ENCODE measurements around the gene CLIP3. TPM values are rescaled to one million over a fixed set of nuclear protein-coding genes. Genes with fewer than 3 reads are reported as not detected.
"Not testable (repeated sequence)": the region's sequence is repeated elsewhere in the genome, so short reads cannot be mapped to it uniquely, and the experiment has no call there.

Gene CLIP3
- total and polyA plus RNA-seq, 9 of the 15 experiments (the other 6 are each of a cell fraction or from before 2014, with no cell fraction given): 0.01 to 0.50 (median 0.15) TPM; not detected in 1

DNA sequence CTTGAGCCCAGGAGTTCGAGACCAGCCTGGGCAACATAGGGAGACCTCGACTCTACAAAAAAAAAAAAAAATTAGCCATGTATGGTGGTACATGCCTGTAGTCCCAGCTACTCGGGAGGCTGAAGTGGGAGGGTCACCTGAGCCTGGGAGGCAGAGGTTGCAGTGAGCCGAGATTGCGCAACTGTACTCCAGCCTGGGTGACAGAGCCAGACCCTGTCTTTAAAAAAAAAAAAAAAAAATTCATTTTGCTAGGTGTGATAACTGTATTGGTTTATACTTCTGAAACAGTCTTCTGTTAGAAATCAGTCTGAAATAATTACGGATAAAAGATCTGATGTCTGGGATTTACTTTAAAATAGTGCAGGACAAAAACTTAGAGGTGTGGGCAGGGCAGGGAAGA is 8.4 kb upstream of the CLIP3 start:
- H3K27ac ChIP-seq (ENCODE audit: extremely low read depth, low read depth, low read length); intact Hi-C loops (cut with micrococcal nuclease); DNase-seq (ENCODE audit: extremely low read depth in 1 of 4, low spot score in 3 of 4); H4K20me1 ChIP-seq (replicated peaks; ENCODE audit: control insufficient read depth, insufficient read depth, low read length); ATAC-seq; H3K9me1 ChIP-seq (ENCODE audit: control insufficient read depth, insufficient read depth, low read length); H3K36me3 ChIP-seq (ENCODE audit: control insufficient read depth, insufficient read depth, low read length); in situ Hi-C loops (cut with MboI); H3K27me3 ChIP-seq (ENCODE audit: control insufficient read depth in 2 of 2, insufficient read depth in 2 of 2, low read length in 2 of 2); H3K79me2 ChIP-seq (ENCODE audit: control insufficient read depth, insufficient read depth, low read length); FAIRE-seq; H3K4me2 ChIP-seq (ENCODE audit: insufficient read depth, low read length); BruUV-seq (replicated peaks); H3K4me3 ChIP-seq; H3K9me3 ChIP-seq (replicated peaks; ENCODE audit: control insufficient read depth, insufficient read depth, low read depth, low read length); CTCF ChIA-PET (ENCODE audit: low intra/inter-chr PET ratio); H3K9ac ChIP-seq (ENCODE audit: insufficient read depth in 1 of 2, low read depth in 2 of 2, low read length in 2 of 2); H2AFZ ChIP-seq (ENCODE audit: low read depth, low read length): not testable (repeated sequence)
- peak; percentile 74 for TF ChIP-seq CEBPG (CRISPR knock-in tag; IDR thresholded peaks at IDR 0.05)
- peak; percentile 84 to 97 for TF ChIP-seq CEBPG (tag; conservative IDR thresholded peaks at IDR 0.05 in 1 of 2, IDR thresholded peaks at IDR 0.05 in 1 of 2)
- peak; percentile 98 for TF ChIP-seq CEBPB (tag; IDR thresholded peaks at IDR 0.05)
- TF ChIP-seq, protein P1, sequence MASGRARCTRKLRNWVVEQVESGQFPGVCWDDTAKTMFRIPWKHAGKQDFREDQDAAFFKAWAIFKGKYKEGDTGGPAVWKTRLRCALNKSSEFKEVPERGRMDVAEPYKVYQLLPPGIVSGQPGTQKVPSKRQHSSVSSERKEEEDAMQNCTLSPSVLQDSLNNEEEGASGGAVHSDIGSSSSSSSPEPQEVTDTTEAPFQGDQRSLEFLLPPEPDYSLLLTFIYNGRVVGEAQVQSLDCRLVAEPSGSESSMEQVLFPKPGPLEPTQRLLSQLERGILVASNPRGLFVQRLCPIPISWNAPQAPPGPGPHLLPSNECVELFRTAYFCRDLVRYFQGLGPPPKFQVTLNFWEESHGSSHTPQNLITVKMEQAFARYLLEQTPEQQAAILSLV (tag; IDR thresholded peaks at IDR 0.05): 0 out of 2 replicates have a peak, but pooled peaks have one; percentile 34
- H3K4me1 ChIP-seq (replicated peaks in 1 of 2; ENCODE audit: control insufficient read depth in 2 of 2, insufficient read depth in 2 of 2, low read length in 2 of 2): peaks cover 5 to 10% of the 10 kb centered on the region in 2 experiments
- WGBS (ENCODE audit: insufficient coverage, low coverage, missing lambda C conversion rate): 76% methylated on average over 4 of the region's 6 CpGs
- POLR2A ChIA-PET: interaction anchor here (0.9 kb wide), 1 partner anchor 11 kb away, joined by 3 read pairs; no protein-coding TSS in a partner anchor

DNA sequence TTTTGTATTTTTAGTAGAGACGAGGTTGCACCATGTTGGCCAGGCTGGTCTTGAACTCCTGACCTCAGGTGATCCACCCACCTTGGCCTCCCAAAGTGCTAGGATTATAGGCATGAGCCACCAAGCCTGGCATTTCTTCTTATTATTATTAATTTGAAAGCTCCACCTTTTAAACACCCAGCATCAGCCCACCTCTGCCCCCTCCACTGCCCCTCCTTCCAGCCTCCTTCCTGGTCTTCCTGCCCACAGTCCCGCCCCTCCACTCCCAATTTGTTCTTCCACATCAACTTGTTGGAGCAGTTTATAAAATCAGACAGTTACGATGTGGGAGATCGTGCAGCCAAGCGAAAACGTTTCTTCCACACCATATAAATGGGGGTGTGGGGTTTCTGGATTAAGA is 7.8 kb upstream of the CLIP3 start:
- Histone ChIP-seq H3K4me1 (replicated peaks in 1 of 2; ENCODE audit: control insufficient read depth in 2 of 2, insufficient read depth in 2 of 2, low read length in 2 of 2) (peaks cover 10 to 16% of the 10 kb centered on the region in 2 experiments), H3K36me3 (ENCODE audit: control insufficient read depth, insufficient read depth, low read length) (peaks cover 8% of the 10 kb centered on the region; the same call in 1 of the 3 replicates), H4K20me1 (replicated peaks; ENCODE audit: control insufficient read depth, insufficient read depth, low read length) (no peaks in the 10 kb centered on the region), H3K27ac (ENCODE audit: extremely low read depth, low read depth, low read length) (no peak overlapping the region), H2AFZ (ENCODE audit: low read depth, low read length) (no peak overlapping the region), H3K9ac (ENCODE audit: insufficient read depth in 1 of 2, low read depth in 2 of 2, low read length in 2 of 2) (no peak overlapping the region), H3K4me3 (no peak overlapping the region), H3K4me2 (ENCODE audit: insufficient read depth, low read length) (no peak overlapping the region), H3K9me1 (ENCODE audit: control insufficient read depth, insufficient read depth, low read length) (no peaks in the 10 kb centered on the region), H3K79me2 (ENCODE audit: control insufficient read depth, insufficient read depth, low read length) (no peaks in the 10 kb centered on the region), H3K9me3 (replicated peaks; ENCODE audit: control insufficient read depth, insufficient read depth, low read depth, low read length) (no peaks in the 10 kb centered on the region), H3K27me3 (ENCODE audit: control insufficient read depth in 2 of 2, insufficient read depth in 2 of 2, low read length in 2 of 2) (no peaks in the 10 kb centered on the region)
- intact Hi-C loops (cut with micrococcal nuclease) (no loop called here), in situ Hi-C loops (cut with MboI) (no loop called here)
- no peak for DNase-seq (ENCODE audit: extremely low read depth in 1 of 4, low spot score in 3 of 4)
- CTCF ChIA-PET (ENCODE audit: low intra/inter-chr PET ratio): no interaction called here
- BruUV-seq (replicated peaks): no TSS peak
- TF ChIP-seq EP400 (IDR thresholded peaks at IDR 0.05) (no peak), CSDE1 (IDR thresholded peaks at IDR 0.05) (no peak), XRCC5 (IDR thresholded peaks at IDR 0.05; ENCODE audit: low read depth, low read length) (no peak)
- POLR2A ChIA-PET: no interaction called here
- WGBS (ENCODE audit: insufficient coverage, low coverage, missing lambda C conversion rate): 92% methylated on average over 6 of the region's 6 CpGs
- FAIRE-seq: no peak
- no peak for ATAC-seq

Measured in K562 (cell line).